ENCODE results near the gene ENAH.

Gene ENAH

GRCh38 chr1:225587310-225587709, 65.6 kb downstream of the ENAH start:
- no peaks in the 10 kb centered on the region for H3K27me3 ChIP-seq (ENCODE audit: insufficient read depth, poor library complexity, severe bottlenecking)
- H3K4me3 ChIP-seq (replicated peaks; ENCODE audit: insufficient read depth, low read length) = no peak overlapping the region
- no peak for DNase-seq (ENCODE audit: low read depth in 1 of 2, low spot score in 1 of 2)
- H3K27ac ChIP-seq (replicated peaks) = no peak overlapping the region
- TF ChIP-seq POLR2AphosphoS5 (IDR thresholded peaks at IDR 0.05; ENCODE audit: low read depth) (no peak), SPI1 (IDR thresholded peaks at IDR 0.05; ENCODE audit: borderline replicate concordance, low read depth) (no peak), GABPA (IDR thresholded peaks at IDR 0.05; ENCODE audit: low read depth) (no peak)
- TF ChIP-seq, protein P1, sequence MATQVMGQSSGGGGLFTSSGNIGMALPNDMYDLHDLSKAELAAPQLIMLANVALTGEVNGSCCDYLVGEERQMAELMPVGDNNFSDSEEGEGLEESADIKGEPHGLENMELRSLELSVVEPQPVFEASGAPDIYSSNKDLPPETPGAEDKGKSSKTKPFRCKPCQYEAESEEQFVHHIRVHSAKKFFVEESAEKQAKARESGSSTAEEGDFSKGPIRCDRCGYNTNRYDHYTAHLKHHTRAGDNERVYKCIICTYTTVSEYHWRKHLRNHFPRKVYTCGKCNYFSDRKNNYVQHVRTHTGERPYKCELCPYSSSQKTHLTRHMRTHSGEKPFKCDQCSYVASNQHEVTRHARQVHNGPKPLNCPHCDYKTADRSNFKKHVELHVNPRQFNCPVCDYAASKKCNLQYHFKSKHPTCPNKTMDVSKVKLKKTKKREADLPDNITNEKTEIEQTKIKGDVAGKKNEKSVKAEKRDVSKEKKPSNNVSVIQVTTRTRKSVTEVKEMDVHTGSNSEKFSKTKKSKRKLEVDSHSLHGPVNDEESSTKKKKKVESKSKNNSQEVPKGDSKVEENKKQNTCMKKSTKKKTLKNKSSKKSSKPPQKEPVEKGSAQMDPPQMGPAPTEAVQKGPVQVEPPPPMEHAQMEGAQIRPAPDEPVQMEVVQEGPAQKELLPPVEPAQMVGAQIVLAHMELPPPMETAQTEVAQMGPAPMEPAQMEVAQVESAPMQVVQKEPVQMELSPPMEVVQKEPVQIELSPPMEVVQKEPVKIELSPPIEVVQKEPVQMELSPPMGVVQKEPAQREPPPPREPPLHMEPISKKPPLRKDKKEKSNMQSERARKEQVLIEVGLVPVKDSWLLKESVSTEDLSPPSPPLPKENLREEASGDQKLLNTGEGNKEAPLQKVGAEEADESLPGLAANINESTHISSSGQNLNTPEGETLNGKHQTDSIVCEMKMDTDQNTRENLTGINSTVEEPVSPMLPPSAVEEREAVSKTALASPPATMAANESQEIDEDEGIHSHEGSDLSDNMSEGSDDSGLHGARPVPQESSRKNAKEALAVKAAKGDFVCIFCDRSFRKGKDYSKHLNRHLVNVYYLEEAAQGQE (IDR thresholded peaks at IDR 0.05; ENCODE audit: insufficient replicate concordance, low read depth) = no peak

GRCh38 chr1:225581186-225581585, 71.7 kb downstream of the ENAH start:
- no peak overlapping the region for H3K27ac ChIP-seq (replicated peaks)
- TF ChIP-seq GABPA (IDR thresholded peaks at IDR 0.05; ENCODE audit: low read depth) (no peak), CTCF (IDR thresholded peaks at IDR 0.05; ENCODE audit: insufficient read depth, low read length) (no peak), POLR2AphosphoS5 (IDR thresholded peaks at IDR 0.05; ENCODE audit: low read depth) (no peak), SPI1 (IDR thresholded peaks at IDR 0.05; ENCODE audit: borderline replicate concordance, low read depth) (no peak)
- TF ChIP-seq, protein P1 (IDR thresholded peaks at IDR 0.05; ENCODE audit: insufficient replicate concordance, low read depth) = no peak
- H3K27me3 ChIP-seq (ENCODE audit: insufficient read depth, poor library complexity, severe bottlenecking) = no peaks in the 10 kb centered on the region
- no peak overlapping the region for H3K4me3 ChIP-seq (replicated peaks; ENCODE audit: insufficient read depth, low read length)
- no peak for DNase-seq (ENCODE audit: low read depth in 1 of 2, low spot score in 1 of 2)

- no peaks in the 10 kb centered on the region for H3K27me3 ChIP-seq (ENCODE audit: insufficient read depth, poor library complexity, severe bottlenecking)
- H3K4me3 ChIP-seq (replicated peaks; ENCODE audit: insufficient read depth, low read length) = no peak overlapping the region
- TF ChIP-seq SPI1 (IDR thresholded peaks at IDR 0.05; ENCODE audit: borderline replicate concordance, low read depth) (no peak), GABPA (IDR thresholded peaks at IDR 0.05; ENCODE audit: low read depth) (no peak), CTCF (IDR thresholded peaks at IDR 0.05; ENCODE audit: insufficient read depth, low read length) (no peak), POLR2AphosphoS5 (IDR thresholded peaks at IDR 0.05; ENCODE audit: low read depth) (no peak)
- TF ChIP-seq, protein P1 (IDR thresholded peaks at IDR 0.05; ENCODE audit: insufficient replicate concordance, low read depth) = no peak
- H3K27ac ChIP-seq (replicated peaks) = no peak overlapping the region
- no peak for DNase-seq (ENCODE audit: low read depth in 1 of 2, low spot score in 1 of 2)
Measured at GRCh38 chr1:225580238-225581099, 72.5 kb downstream of the ENAH start.

Data from HL-60 (cell line).